HepG2 (cell line): ENCODE measurements around the gene SLC44A4. TPM values are rescaled to one million over a fixed set of nuclear protein-coding genes. Genes with fewer than 3 reads are reported as not detected.
A peak's percentile ranks its signal among the peaks of the same experiment; 100 is the strongest.

Experiments
- CBX2 ChIP-seq, 2 experiments: fragments of 200-600 bp in 1 of 2; sonication (generic); formaldehyde crosslinking in 1 of 2; IDR thresholded peaks; 2 replicates each; pipeline versions ENCODE4 v1.7.0 to v1.8.1; 2018 to 2022; ENCODE audit warnings: low read depth in 2 of 2, low read length in 1 of 2, mild to moderate bottlenecking in 1 of 2, missing genetic modification reagents in 1 of 2
- CHD4 ChIP-seq: fragments of 200-600 bp; sonication (generic); IDR thresholded peaks from 2 replicates; pipeline ENCODE4 v1.7.0; 2017; ENCODE audit warnings: mild to moderate bottlenecking, low read length, borderline replicate concordance
- GRHL1 ChIP-seq: sonication (generic); formaldehyde crosslinking; conservative IDR thresholded peaks from 2 replicates; pipeline ENCODE4 v1.8.0; 2022; ENCODE audit warnings: missing genetic modification reagents
- KAT2B ChIP-seq: fragments of 150-350 bp; IDR thresholded peaks from 2 replicates; pipeline ENCODE4 v1.6.1; 2014; ENCODE audit warnings: low read depth, low read length, borderline replicate concordance
- KLF6 ChIP-seq: IDR thresholded peaks from 2 replicates; pipeline ENCODE4 v1.8.0; 2016; ENCODE audit warnings: missing biosample characterization, missing genetic modification reagents
- MBD4 ChIP-seq: IDR thresholded peaks from 2 replicates; pipeline ENCODE4 v1.6.1; 2012; ENCODE audit warnings: low read length, inconsistent platforms, borderline replicate concordance
- MTF1 ChIP-seq: sonication (generic); formaldehyde crosslinking; IDR thresholded peaks from 2 replicates; pipeline ENCODE4 v1.5.0; 2020; ENCODE audit warnings: missing genetic modification reagents
- NFE2 ChIP-seq: sonication (generic); formaldehyde crosslinking; IDR thresholded peaks from 2 replicates; pipeline ENCODE4 v1.4.0; 2020; ENCODE audit warnings: missing genetic modification reagents
- ZBTB42 ChIP-seq: sonication (generic); formaldehyde crosslinking; IDR thresholded peaks from 2 replicates; pipeline ENCODE4 v1.5.0; 2020; ENCODE audit warnings: mild to moderate bottlenecking, missing genetic modification reagents
- ZBTB44 ChIP-seq: sonication (generic); formaldehyde crosslinking; IDR thresholded peaks from 2 replicates; pipeline ENCODE4 v1.4.0; 2020; ENCODE audit warnings: missing genetic modification reagents
- ZMAT5 ChIP-seq: sonication (generic); formaldehyde crosslinking; IDR thresholded peaks from 2 replicates; pipeline ENCODE4 v1.5.0; 2020; ENCODE audit warnings: mild to moderate bottlenecking, low read depth, missing genetic modification reagents, borderline replicate concordance
- ZMYM2 ChIP-seq: sonication (generic); formaldehyde crosslinking; IDR thresholded peaks from 2 replicates; pipeline ENCODE4 v1.8.0; 2022; ENCODE audit warnings: mild to moderate bottlenecking, missing genetic modification reagents
- ZNF234 ChIP-seq: sonication (generic); formaldehyde crosslinking; conservative IDR thresholded peaks from 2 replicates; pipeline ENCODE4 v1.5.1; 2020; ENCODE audit warnings: mild to moderate bottlenecking, missing genetic modification reagents
- ZNF430 ChIP-seq: sonication (generic); formaldehyde crosslinking; IDR thresholded peaks from 2 replicates; pipeline ENCODE4 v1.9.0; 2021; ENCODE audit warnings: mild to moderate bottlenecking, missing genetic modification reagents
- ZNF510 ChIP-seq: sonication (generic); formaldehyde crosslinking; IDR thresholded peaks from 2 replicates; pipeline ENCODE4 v1.4.0; 2020; ENCODE audit warnings: low read depth, mild to moderate bottlenecking, missing genetic modification reagents
- ZNF513 ChIP-seq: sonication (generic); formaldehyde crosslinking; conservative IDR thresholded peaks from 2 replicates; pipeline ENCODE4 v1.5.0; 2020; ENCODE audit warnings: missing genetic modification reagents
- ZNF674 ChIP-seq: sonication (generic); formaldehyde crosslinking; IDR thresholded peaks from 2 replicates; pipeline ENCODE4 v1.5.0; 2020; ENCODE audit warnings: low read depth, mild to moderate bottlenecking, missing genetic modification reagents
- ZNF691 ChIP-seq: sonication (generic); formaldehyde crosslinking; IDR thresholded peaks from 2 replicates; pipeline ENCODE4 v1.4.0; 2020; ENCODE audit warnings: missing genetic modification reagents, low read depth, mild to moderate bottlenecking, borderline replicate concordance
- ZNF737 ChIP-seq: sonication (generic); formaldehyde crosslinking; IDR thresholded peaks from 2 replicates; pipeline ENCODE4 v1.5.0; 2020; ENCODE audit warnings: missing genetic modification reagents, mild to moderate bottlenecking, borderline replicate concordance
- polyA plus RNA-seq, 8 experiments: library from polyadenylated mRNA; depleted of rRNA in 3 of 8; stranded (reverse) in 7 of 8; unstranded in 1 of 8; fragments of >200 nt; fragmentation: Illumina TruSeq in 4 of 8; extraction: Trizol in 4 of 8; gene quantifications; 2 replicates each; pipeline versions ENCODE4 v1.2.1 to v1.2.3, GENCODE V29; 2011 to 2016; ENCODE audit warnings: low read depth in 4 of 8, missing spikeins in 1 of 8, mixed read lengths in 1 of 8; ENCODE audit not compliant: insufficient read depth in 1 of 8
- total RNA-seq, 5 experiments: library from RNA; depleted of rRNA; stranded (reverse); fragments of >200 nt; fragmentation: Illumina TruSeq; extraction: Trizol; gene quantifications; 2 replicates each; pipeline ENCODE4 v1.2.3, GENCODE V29; 2016; ENCODE audit warnings: low read depth in 1 of 5
- TF ChIP-seq, protein P1 (sequence below): sonication (generic); formaldehyde crosslinking; IDR thresholded peaks from 2 replicates; pipeline ENCODE4 v1.4.0; 2020; ENCODE audit warnings: missing genetic modification reagents
- TF ChIP-seq, protein P2 (sequence below): sonication (generic); formaldehyde crosslinking; IDR thresholded peaks from 2 replicates; pipeline ENCODE4 v1.4.0; 2020; ENCODE audit warnings: missing genetic modification reagents

SLC44A4 gene
- total and polyA plus RNA-seq, 2 of the 13 experiments (the other 11 are each of a cell fraction or from before 2014, with no cell fraction given), result 3.5 to 5.9 TPM

DNA sequence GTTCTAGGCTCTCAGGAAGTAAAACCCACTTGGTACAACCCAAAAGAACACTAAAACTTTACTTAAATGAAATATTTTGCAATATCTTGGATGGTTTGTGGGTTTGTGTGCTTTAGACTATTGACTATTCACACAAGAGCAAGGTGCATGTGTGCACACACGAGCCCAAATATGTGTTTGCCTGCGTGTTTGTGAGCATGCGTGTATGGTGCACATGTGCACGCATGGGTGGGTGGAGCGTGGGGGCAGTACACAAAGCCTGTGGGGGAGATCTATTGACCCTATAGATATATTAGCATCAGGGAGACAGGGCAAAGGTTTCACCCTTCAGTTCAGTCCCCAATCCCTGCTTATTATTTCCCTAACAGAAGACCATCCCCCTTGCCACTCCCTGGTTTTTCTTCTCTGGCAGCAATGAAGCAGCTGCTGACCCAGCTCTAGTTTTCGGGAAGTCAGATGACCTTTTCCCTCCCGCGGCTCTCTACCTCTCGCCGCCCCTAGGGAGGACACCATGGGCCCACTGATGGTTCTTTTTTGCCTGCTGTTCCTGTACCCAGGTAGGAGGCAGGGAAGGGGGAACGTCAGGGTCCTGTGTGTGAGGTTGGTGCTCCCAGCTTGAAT lies 48.6 kb upstream of the SLC44A4 start, which contains the start of gene C2 (continued):
- TF ChIP-seq KLF6 (peak; percentile 84), CBX2 (IDR thresholded peaks at IDR 0.05; ENCODE audit: low read depth, low read length) (no peak), CBX2 (CRISPR knock-in tag; IDR thresholded peaks at IDR 0.05; ENCODE audit: low read depth) (0 out of 2 replicates have a peak, but pooled peaks have one; percentile 74), ZMAT5 (no peak), ZNF430 (CRISPR knock-in tag) (peak; percentile 77), CHD4 (peak; percentile 92; the same call in 1 of the 2 replicates), ZBTB44 (CRISPR knock-in tag) (no peak), GRHL1 (no peak), ZNF737 (CRISPR knock-in tag) (no peak), NFE2 (CRISPR knock-in tag) (no peak), KAT2B (no peak), ZNF234 (CRISPR knock-in tag) (no peak), MBD4 (no peak), ZNF691 (no peak; the same call in 1 of the 2 replicates), ZNF510 (CRISPR knock-in tag) (no peak), ZNF674 (CRISPR knock-in tag) (no peak), ZBTB42 (CRISPR knock-in tag) (no peak; the same call in 1 of the 2 replicates), MTF1 (no peak), ZMYM2 (CRISPR knock-in tag) (peak; percentile 98), ZNF513 (no peak)
- TF ChIP-seq, protein P1, sequence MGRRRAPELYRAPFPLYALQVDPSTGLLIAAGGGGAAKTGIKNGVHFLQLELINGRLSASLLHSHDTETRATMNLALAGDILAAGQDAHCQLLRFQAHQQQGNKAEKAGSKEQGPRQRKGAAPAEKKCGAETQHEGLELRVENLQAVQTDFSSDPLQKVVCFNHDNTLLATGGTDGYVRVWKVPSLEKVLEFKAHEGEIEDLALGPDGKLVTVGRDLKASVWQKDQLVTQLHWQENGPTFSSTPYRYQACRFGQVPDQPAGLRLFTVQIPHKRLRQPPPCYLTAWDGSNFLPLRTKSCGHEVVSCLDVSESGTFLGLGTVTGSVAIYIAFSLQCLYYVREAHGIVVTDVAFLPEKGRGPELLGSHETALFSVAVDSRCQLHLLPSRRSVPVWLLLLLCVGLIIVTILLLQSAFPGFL (CRISPR knock-in tag), result no peak
- TF ChIP-seq, protein P2, sequence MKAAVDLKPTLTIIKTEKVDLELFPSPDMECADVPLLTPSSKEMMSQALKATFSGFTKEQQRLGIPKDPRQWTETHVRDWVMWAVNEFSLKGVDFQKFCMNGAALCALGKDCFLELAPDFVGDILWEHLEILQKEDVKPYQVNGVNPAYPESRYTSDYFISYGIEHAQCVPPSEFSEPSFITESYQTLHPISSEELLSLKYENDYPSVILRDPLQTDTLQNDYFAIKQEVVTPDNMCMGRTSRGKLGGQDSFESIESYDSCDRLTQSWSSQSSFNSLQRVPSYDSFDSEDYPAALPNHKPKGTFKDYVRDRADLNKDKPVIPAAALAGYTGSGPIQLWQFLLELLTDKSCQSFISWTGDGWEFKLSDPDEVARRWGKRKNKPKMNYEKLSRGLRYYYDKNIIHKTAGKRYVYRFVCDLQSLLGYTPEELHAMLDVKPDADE (CRISPR knock-in tag), result no peak
